Non-pigmented ciliary epithelial cell (primary cell): ENCODE data around the gene RYR1.
"Not testable (repeated sequence)": the region's sequence is repeated elsewhere in the genome, so short reads cannot be mapped to it uniquely, and the experiment has no call there.

Experiments
- DNase-seq: peaks from one replicate; pipeline ENCODE4 v3.0.0-alpha.2; 2010; ENCODE audit warnings: low read depth

The RYR1 gene

GRCh38 chr19:38514812-38515633, 81.5 kb downstream of the RYR1 start:
- no peak for DNase-seq

- DNase-seq = no peak
Measured at GRCh38 chr19:38515896-38516295, 82.4 kb downstream of the RYR1 start.

- DNase-seq = no peak
Measured at GRCh38 chr19:38516802-38517201, 83.3 kb downstream of the RYR1 start.

- DNase-seq = no peak
Measured at GRCh38 chr19:38517321-38517720, 83.8 kb downstream of the RYR1 start.

- not testable (repeated sequence) for DNase-seq
Measured at GRCh38 chr19:38517980-38518379, 84.5 kb downstream of the RYR1 start.

GRCh38 chr19:38519168-38519567, 85.7 kb downstream of the RYR1 start:
- no peak for DNase-seq

- no peak for DNase-seq
Measured at GRCh38 chr19:38519988-38520387, 86.5 kb downstream of the RYR1 start.

- no peak for DNase-seq
Measured at GRCh38 chr19:38522915-38523314, 89.4 kb downstream of the RYR1 start.

GRCh38 chr19:38523319-38523718, 89.8 kb downstream of the RYR1 start:
- DNase-seq = no peak

- no peak for DNase-seq
Measured at GRCh38 chr19:38524369-38524768, 90.9 kb downstream of the RYR1 start.

GRCh38 chr19:38524994-38525634, 91.6 kb downstream of the RYR1 start:
- DNase-seq = no peak

- DNase-seq = no peak
Measured at GRCh38 chr19:38526430-38526829, 92.9 kb downstream of the RYR1 start.

GRCh38 chr19:38527466-38528136, 94.1 kb downstream of the RYR1 start:
- no peak for DNase-seq

GRCh38 chr19:38528213-38528755, 94.8 kb downstream of the RYR1 start:
- no peak for DNase-seq

GRCh38 chr19:38528931-38529330, 95.4 kb downstream of the RYR1 start:
- no peak for DNase-seq

GRCh38 chr19:38531515-38531914, 98.0 kb downstream of the RYR1 start:
- no peak for DNase-seq

GRCh38 chr19:38532939-38533338, 99.4 kb downstream of the RYR1 start:
- no peak for DNase-seq

- no peak for DNase-seq
Measured at GRCh38 chr19:38534574-38534973, 101.1 kb downstream of the RYR1 start.

- no peak for DNase-seq
Measured at GRCh38 chr19:38535212-38535611, 101.7 kb downstream of the RYR1 start.

- DNase-seq = no peak
Measured at GRCh38 chr19:38537071-38537936, 103.8 kb downstream of the RYR1 start.

GRCh38 chr19:38538386-38538785, 104.9 kb downstream of the RYR1 start:
- DNase-seq = no peak
